ENCODE results near the gene GUCD1. TPM values are rescaled to one million over a fixed set of nuclear protein-coding genes. Genes with fewer than 3 reads are reported as not detected.

The GUCD1 gene
- total RNA-seq, 1 experiment from 2014 or later, result 65.8 TPM

GRCh38 chr22:24507716-24508115 lies 47.2 kb downstream of the GUCD1 start:
- ChIA-PET POLR2A (ENCODE audit: unreplicated experiment) (no interaction called here), CTCF (interaction anchor here (0.8 kb wide), 1 partner anchor 14 kb away, joined by 7 read pairs; no protein-coding TSS in a partner anchor)
- H3K9me2 ChIP-seq (replicated peaks; ENCODE audit: low read length), result no peaks in the 10 kb centered on the region
- H3K4me2 ChIP-seq (ENCODE audit: low read length), result no peak overlapping the region
- no peak overlapping the region for H3K9ac ChIP-seq (ENCODE audit: low read length)
- H3K79me2 ChIP-seq (ENCODE audit: low read length), result no peaks in the 10 kb centered on the region
- no TSS peak for BruUV-seq (replicated peaks)
- H3K27ac ChIP-seq (ENCODE audit: low read length), result no peak overlapping the region
- H3K4me3 ChIP-seq (ENCODE audit: low read length), result no peak overlapping the region
- H3F3A ChIP-seq (ENCODE audit: low read length, unreplicated experiment), result no peaks in the 10 kb centered on the region
- H3K9me3 ChIP-seq (ENCODE audit: low read length), result no peaks in the 10 kb centered on the region
- DNase-seq (no peak), ATAC-seq (no peak)
- no peaks in the 10 kb centered on the region for H4K20me1 ChIP-seq (ENCODE audit: low read length)
- H3K27me3 ChIP-seq (ENCODE audit: low read length), result no peaks in the 10 kb centered on the region
- no peak for TF ChIP-seq CTCF (conservative IDR thresholded peaks at IDR 0.05; ENCODE audit: low read depth, low read length)
- no peak for TF ChIP-seq EZH2 (IDR thresholded peaks at IDR 0.05; ENCODE audit: low read length, unreplicated experiment)
- no peak for TF ChIP-seq EZH2phosphoT487 (IDR thresholded peaks at IDR 0.05; ENCODE audit: borderline replicate concordance, low read length)
- H3K36me3 ChIP-seq (ENCODE audit: low read depth, low read length), result no peaks in the 10 kb centered on the region; the same call in 1 of the 2 replicates
- intact Hi-C loops (cut with micrococcal nuclease), result no loop called here
- H3K4me1 ChIP-seq (ENCODE audit: insufficient read depth, low read length), result peaks cover 12% of the 10 kb centered on the region
- no peak overlapping the region for H2AFZ ChIP-seq (ENCODE audit: low read length)

DNA sequence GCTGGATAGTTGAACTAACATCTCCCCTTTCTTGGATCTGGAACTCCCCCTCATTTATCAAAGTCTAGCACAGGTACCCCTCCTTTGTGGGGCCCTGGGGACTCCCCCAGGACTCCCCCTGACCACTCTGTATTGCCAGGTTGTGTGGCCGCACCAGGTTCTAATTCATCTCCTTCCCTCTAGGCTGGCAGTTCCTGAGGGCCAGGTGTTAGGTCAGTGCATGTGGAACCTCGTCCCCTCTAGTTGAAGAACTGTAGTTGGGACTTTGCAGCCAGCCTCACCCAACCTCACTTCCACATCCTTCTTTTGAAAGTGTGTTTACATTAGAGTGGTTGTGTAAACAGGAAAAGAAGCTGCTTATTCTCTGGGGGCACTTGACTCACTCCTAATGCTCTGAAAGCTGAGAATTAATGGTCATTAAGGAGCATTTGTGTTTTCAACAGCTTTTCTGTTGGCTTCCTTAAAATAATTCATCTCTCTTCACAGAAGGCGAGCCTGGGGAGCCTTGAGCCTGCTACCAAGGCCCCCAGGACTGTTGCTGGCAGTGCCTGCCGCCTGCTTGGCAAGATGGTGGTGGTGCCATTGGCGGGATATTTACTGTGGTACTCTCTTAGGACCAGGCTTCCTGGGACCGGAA lies 48.0 kb downstream of the GUCD1 start:
- TF ChIP-seq EZH2phosphoT487 (IDR thresholded peaks at IDR 0.05; ENCODE audit: borderline replicate concordance, low read length), result no peak
- TF ChIP-seq EZH2 (IDR thresholded peaks at IDR 0.05; ENCODE audit: low read length, unreplicated experiment), result no peak
- Histone ChIP-seq H3K4me3 (ENCODE audit: low read length) (no peak overlapping the region), H3K4me2 (ENCODE audit: low read length) (peak overlapping the region; percentile 46), H3K9me3 (ENCODE audit: low read length) (no peaks in the 10 kb centered on the region), H3K9ac (ENCODE audit: low read length) (no peak overlapping the region), H3K27me3 (ENCODE audit: low read length) (no peaks in the 10 kb centered on the region), H2AFZ (ENCODE audit: low read length) (no peak overlapping the region), H4K20me1 (ENCODE audit: low read length) (no peaks in the 10 kb centered on the region), H3K4me1 (ENCODE audit: insufficient read depth, low read length) (peaks cover 12% of the 10 kb centered on the region), H3K36me3 (ENCODE audit: low read depth, low read length) (no peaks in the 10 kb centered on the region; the same call in 1 of the 2 replicates), H3F3A (ENCODE audit: low read length, unreplicated experiment) (no peaks in the 10 kb centered on the region), H3K9me2 (replicated peaks; ENCODE audit: low read length) (no peaks in the 10 kb centered on the region), H3K79me2 (ENCODE audit: low read length) (no peaks in the 10 kb centered on the region), H3K27ac (ENCODE audit: low read length) (no peak overlapping the region)
- intact Hi-C loops (cut with micrococcal nuclease), result no loop called here
- no TSS peak for BruUV-seq (replicated peaks)
- ChIA-PET CTCF (interaction anchor here (0.5 to 0.8 kb wide), 2 partner anchors 14 to 181 kb away, joined by 4 to 7 read pairs; no protein-coding TSS in a partner anchor), POLR2A (ENCODE audit: unreplicated experiment) (no interaction called here)
- peak; percentile 54 for DNase-seq
- peak; percentile 95 for ATAC-seq

- ATAC-seq (no peak), DNase-seq (no peak)
- intact Hi-C loops (cut with micrococcal nuclease), result loop anchor here (5.0 kb wide), 1 partner anchor 68 kb away; no protein-coding TSS in a partner anchor
- POLR2A ChIA-PET (ENCODE audit: unreplicated experiment), result interaction anchor here (1.1 kb wide), 1 partner anchor 103 kb away, joined by 4 read pairs; no protein-coding TSS in a partner anchor
- H3K27me3 ChIP-seq (ENCODE audit: low read length), result no peaks in the 10 kb centered on the region
- H3K4me3 ChIP-seq (ENCODE audit: low read length), result no peak overlapping the region
- no peaks in the 10 kb centered on the region for H3F3A ChIP-seq (ENCODE audit: low read length, unreplicated experiment)
- H3K9ac ChIP-seq (ENCODE audit: low read length), result no peak overlapping the region
- no peak overlapping the region for H2AFZ ChIP-seq (ENCODE audit: low read length)
- H3K36me3 ChIP-seq (ENCODE audit: low read depth, low read length), result no peaks in the 10 kb centered on the region; the same call in 1 of the 2 replicates
- no peak overlapping the region for H3K4me2 ChIP-seq (ENCODE audit: low read length)
- H3K79me2 ChIP-seq (ENCODE audit: low read length), result no peaks in the 10 kb centered on the region
- H4K20me1 ChIP-seq (ENCODE audit: low read length), result no peaks in the 10 kb centered on the region
- no peak for TF ChIP-seq EZH2 (IDR thresholded peaks at IDR 0.05; ENCODE audit: low read length, unreplicated experiment)
- TF ChIP-seq CTCF (conservative IDR thresholded peaks at IDR 0.05; ENCODE audit: low read depth, low read length), result no peak
- TF ChIP-seq EZH2phosphoT487 (IDR thresholded peaks at IDR 0.05; ENCODE audit: borderline replicate concordance, low read length), result no peak
- no peaks in the 10 kb centered on the region for H3K9me3 ChIP-seq (ENCODE audit: low read length)
- peaks cover 12% of the 10 kb centered on the region for H3K4me1 ChIP-seq (ENCODE audit: insufficient read depth, low read length)
- H3K9me2 ChIP-seq (replicated peaks; ENCODE audit: low read length), result no peaks in the 10 kb centered on the region
- no peak overlapping the region for H3K27ac ChIP-seq (ENCODE audit: low read length)
- CTCF ChIA-PET, result interaction anchor here (0.7 kb wide), 1 partner anchor 70 kb away, joined by 4 read pairs; no protein-coding TSS in a partner anchor
- no TSS peak for BruUV-seq (replicated peaks)
These were observed 49.8 kb downstream of the GUCD1 start for GRCh38 chr22:24504956-24505736.

Data from PC-3 (cell line).